Left renal cortex interstitium (tissue), 4 donors: ENCODE data around the gene B4GALT1. TPM values are rescaled to one million over a fixed set of nuclear protein-coding genes. Genes with fewer than 3 reads are reported as not detected.

Experiments
- DNase-seq, 4 donors: peaks; one replicate each; pipeline ENCODE4 v3.0.0-alpha.2; 2013; ENCODE audit warnings: low read depth in 4 of 4, low spot score in 2 of 4, missing footprints in 1 of 4
- polyA plus RNA-seq, 4 donors: library from polyadenylated mRNA; unstranded; fragments of 120-200 nt; gene quantifications; one replicate each; pipeline ENCODE4 v1.2.1, GENCODE V29; 2013; ENCODE audit not compliant: insufficient read length in 4 of 4

The B4GALT1 gene
- polyA plus RNA-seq, 4 donors = 82.9 to 117 (median 105) TPM

DNA sequence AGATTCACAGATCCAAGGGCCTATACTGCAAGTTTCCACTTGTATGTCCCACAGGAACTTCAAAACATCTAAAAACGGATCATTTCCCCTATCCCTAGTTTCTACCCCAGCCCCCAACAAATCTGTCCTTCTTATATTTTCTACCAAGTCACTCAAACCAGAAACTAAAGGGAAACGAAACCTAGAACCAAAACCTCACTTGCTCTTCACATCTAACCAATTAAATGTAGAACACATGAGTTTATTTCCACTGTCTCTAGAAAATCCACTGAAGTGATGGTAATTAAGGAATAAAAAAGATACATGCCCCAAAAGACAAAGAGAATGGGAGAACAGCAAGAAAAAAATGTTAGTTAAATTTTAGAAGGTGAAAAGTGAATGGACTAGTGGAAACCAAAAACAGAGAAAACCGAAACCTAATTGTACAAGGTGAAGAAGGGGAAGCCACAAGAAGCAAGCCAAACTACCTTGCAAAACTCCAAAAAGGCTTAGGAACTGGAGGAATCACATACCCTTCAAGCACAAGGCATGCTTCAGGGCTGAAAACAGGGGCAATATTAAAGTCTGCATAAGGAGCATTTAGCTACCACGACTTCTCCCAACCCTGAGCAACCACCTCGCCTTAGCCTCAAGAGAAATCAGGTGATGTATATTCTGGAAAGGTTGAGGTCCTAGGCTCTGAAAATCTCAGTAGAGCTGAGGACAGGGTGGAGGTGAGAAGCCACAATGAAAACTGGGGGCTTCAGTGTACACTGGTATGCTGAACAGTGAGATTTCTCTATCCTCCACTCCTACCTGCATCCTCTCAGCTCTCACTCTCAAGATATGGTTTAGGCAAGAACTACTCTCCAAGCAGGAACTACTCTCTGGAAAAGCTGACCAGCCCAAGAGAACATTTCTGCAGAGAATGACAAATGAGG lies 101.7 kb downstream of the B4GALT1 start:
- DNase-seq = no peak

Other genes starting within 250 kb of the B4GALT1 start
- gene APTX, start 165.7 kb downstream of the B4GALT1 start, polyA plus RNA-seq = 10 to 100 TPM; 37.9 to 55.5 (median 46.4) TPM
- 100 to 1,000 TPM; 223 to 258 (median 235) TPM for gene DNAJA1, start 142.1 kb downstream of the B4GALT1 start, polyA plus RNA-seq
- gene SMU1, start 90.7 kb downstream of the B4GALT1 start, polyA plus RNA-seq = 10 to 100 TPM; 22.3 to 29.7 (median 27.2) TPM
- not detected for gene SPINK4, start 72.8 kb upstream of the B4GALT1 start, polyA plus RNA-seq
- gene BAG1, start 97.4 kb upstream of the B4GALT1 start, polyA plus RNA-seq = 10 to 100 TPM; 71.3 to 88.5 (median 76.2) TPM
- gene CHMP5, start 97.7 kb upstream of the B4GALT1 start, polyA plus RNA-seq = 100 to 1,000 TPM in 3 of 4 donors, 10 to 100 TPM in 1; 97.6 to 139 (median 114) TPM
- gene NFX1, start 123.2 kb upstream of the B4GALT1 start, polyA plus RNA-seq = 10 to 100 TPM; 28.9 to 40.1 (median 35.7) TPM
- 10 to 100 TPM; 12.8 to 35.7 (median 22.0) TPM for gene AQP7, start 235.2 kb upstream of the B4GALT1 start, polyA plus RNA-seq